ENCODE measurements around the gene CD69.

CD69 gene

DNA sequence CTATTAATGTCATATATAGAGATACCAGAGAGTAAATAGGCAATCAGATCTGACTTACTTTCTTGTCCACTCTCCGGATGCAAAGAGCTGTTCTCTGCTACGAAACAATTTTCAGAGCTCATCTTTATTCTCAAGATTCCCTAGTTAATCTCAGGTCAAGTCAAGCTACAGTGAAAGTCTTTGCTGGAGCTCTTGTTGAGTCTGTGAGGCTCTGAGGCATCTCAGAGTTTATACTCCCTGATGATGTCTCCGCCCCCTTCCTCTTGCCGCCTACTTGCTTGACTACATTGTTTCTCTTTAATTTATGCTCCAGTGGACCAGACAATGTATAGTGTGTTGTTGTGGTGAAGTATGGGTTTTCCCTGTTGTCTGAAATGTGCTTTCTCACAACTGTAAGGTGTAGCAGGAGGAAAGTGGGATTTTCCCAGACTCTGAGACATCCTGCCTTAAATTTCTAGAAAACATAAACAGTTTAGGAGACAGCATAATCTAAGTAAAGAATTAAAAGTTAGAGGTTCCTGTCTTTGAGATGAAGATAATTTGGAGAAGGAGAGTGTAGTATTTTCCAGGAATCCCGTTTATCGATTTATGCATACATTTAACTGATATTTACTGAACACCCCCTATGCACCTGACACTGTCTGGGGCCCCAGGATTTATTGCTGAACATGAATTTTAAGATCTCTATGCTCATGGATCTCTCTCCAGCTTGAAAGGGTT, at the start of gene CD69:
Gene CD69, minus strand, starts transcription at position 203 of the 720 bp plus-strand sequence. Its CDS starts 81 bp downstream, at position 122.
- no peak for DNase-seq (ENCODE audit: low spot score)

DNA sequence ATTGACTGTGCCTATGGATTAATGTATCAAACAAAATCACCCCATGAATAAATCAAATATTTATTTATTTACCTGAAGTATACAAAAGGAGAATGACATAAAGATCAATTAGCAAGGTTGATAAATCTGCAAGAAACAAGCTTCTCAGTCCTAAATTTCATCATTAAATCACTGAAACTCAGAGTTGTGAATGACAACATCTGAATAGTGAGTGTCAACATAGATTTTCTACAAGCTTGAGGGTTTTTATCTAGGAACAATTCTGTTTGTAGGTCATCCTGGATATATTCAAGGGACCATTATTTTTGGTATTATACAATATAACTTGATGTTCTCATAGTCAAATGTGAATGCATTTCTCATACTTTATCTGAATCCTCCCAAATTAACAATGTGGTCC, 49.2 kb upstream of the CD69 start:
- no peak for DNase-seq (ENCODE audit: low spot score)

DNA sequence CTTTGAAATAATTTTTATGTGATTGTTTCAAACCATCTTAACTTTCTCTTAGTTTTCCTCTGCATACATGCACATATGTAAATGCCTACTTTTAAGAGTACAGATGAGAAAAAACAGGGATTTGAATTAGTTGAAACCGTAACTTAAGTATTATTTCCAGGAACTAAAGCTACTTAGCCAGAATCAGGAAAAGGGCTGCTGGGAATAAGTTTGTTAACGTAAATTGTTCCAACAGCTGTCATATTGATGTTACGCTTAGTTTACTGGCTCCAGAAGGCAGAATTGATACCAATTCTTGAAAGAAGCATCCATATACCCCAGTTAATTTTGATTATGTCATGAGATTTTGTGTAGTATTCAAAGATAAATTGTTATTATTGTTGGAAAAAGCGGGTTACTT, 48.6 kb upstream of the CD69 start:
- DNase-seq (ENCODE audit: low spot score): no peak

DNA sequence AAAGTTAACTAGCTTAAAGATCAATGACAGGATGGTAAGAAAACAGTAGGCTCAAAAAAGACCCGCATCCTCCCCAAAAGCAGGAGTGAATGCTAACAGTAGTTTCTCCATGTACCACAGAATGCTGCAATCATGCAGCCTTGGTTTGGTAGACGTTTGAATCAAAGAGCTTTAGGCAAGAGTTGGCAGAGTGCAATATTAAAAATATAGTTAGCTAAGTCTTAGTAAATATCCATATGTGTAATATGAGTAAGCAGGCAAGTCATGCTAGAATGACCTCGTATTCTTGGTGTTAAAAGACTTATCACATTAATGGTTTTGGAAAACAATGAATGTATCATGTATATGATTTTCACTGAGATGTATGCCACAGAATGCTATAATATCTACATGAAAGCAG, 47.8 kb upstream of the CD69 start:
- no peak for DNase-seq (ENCODE audit: low spot score)

GRCh38 chr12:9806714-9807113, 46.0 kb upstream of the CD69 start:
- no peak for DNase-seq (ENCODE audit: low spot score)

- no peak for DNase-seq (ENCODE audit: low spot score)
Measured at GRCh38 chr12:9805883-9806282, 45.2 kb upstream of the CD69 start.

GRCh38 chr12:9799961-9800360, 39.3 kb upstream of the CD69 start:
- DNase-seq (ENCODE audit: low spot score): no peak

GRCh38 chr12:9797722-9798619, 37.3 kb upstream of the CD69 start:
- DNase-seq (ENCODE audit: low spot score): peak; percentile 36

DNA sequence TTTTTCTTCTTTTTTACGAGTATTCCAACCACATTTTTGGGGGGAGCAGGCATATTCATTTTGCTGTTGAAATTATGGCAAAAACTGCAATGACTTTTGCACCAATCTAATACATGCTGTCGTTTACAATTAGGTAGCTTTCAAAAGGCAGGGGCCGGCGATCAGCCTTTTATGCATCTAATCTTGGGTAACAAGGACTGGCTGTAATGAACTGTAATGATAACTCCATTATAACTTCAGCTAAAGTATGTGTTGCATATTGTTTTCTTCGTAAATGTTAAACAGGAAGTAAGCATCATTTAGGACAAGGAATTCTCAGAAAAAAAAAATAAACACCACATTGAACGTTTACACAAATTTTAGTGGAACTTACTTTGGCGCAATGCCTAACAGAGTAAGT, 36.3 kb upstream of the CD69 start:
- no peak for DNase-seq (ENCODE audit: low spot score)

GRCh38 chr12:9796346-9796745, 35.6 kb upstream of the CD69 start:
- DNase-seq (ENCODE audit: low spot score): no peak

DNA sequence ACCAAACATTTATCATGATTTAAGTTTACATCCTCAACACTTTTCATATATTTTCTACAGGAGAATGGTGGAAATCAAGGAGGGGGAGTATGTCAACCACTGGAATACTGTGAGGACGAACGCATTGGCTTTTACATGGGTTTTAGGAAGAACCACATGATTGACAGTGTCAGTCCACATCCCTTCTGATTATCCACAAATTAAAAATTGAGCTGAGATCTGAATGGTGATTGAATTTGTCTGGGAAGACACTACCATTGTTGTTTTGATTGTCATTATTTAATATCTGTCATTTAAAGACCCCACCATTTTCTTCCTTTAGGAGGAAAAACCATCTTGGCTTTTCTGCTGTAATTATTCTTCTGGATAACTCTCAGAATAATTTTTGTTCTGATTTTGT, 35.2 kb upstream of the CD69 start:
- no peak for DNase-seq (ENCODE audit: low spot score)

DNA sequence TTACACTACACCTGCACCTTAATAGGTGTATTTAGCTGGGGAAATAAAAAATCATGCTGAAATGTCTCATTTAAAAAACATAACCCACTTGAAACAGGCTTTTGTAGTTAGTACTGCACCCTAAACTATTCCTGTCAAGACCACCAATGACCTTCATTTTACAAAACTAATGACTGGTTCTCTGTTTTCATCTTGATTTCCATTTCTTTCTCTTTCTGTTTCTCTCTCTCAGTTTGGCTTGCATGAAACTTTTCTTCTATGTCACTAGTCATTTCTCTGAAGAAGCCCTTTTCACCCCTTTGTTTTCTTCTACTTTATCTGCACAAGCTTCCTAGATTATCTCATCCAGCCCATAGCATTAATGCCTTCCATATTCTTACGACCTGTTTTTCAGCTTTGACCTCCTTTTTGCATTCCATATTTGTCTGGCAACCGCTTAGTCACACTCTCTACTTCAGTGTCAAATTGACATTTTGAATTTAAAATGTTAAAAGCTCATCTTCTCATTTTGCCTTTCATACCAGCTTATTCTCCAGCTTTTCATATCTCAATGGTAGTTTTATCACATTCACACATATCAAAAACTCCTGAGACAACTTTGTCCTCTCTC, 33.9 kb upstream of the CD69 start:
- no peak for DNase-seq (ENCODE audit: low spot score)

DNA sequence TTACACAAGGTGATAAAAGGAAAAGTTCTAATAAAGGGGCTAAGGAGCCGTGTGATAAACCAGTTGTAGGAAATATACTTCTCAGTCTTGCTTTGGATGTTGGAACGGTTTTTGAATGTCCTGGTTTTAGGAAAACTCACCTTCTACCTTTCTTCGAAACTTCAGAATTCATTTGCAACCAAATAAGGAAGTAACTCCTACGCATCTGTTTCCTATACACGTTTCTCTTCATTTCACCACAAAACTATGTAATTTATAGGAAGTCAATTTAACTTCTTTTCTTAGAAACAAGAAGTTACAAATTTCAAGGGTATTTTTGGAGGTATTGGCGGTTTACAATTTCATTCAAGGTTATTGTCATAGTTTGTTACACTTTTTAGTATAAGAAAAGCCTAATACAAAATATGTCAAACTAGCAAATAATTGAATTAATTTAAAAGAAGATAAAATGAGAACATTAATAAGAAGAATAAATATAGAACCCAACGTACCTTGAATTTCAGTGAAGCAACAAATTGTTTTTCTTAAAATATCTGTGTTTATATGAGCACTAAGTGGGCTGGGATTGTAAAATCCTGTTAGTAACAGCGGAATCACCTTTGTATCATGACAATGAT, 33.2 kb upstream of the CD69 start:
- DNase-seq (ENCODE audit: low spot score): no peak

GRCh38 chr12:9792961-9793617, 32.4 kb upstream of the CD69 start:
- no peak for DNase-seq (ENCODE audit: low spot score)

DNA sequence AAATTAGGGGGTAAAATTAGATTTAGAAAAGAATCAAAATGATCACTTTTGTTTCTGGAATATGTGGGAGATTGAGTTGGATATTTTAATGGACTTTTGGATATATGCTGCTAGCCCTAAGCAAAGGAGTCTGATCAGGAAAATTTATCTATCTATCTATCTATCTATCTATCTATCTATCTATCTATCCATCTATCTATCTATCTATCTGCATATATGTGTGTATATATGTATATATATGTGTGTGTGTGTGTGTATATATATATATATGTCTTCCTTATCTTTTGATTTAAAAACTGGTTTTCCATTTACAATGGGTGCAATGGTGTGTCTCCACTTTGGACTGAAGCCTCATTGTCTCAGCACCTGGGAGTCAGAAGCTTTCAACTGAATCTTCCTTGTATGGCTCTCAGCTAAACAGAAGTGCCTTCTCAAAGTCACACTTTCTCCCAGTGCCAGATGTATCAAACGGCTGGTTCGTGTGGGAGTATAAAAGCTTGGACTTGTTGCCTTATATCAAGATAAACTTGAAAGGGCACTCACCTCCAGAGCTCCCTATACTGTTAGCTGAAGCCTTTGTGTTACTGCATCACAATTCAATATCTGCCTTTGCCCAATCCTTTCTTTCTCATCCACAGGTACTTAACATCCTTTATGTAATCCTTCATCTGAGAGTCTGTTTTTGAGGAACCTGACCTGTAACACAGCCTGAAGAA, 31.6 kb upstream of the CD69 start:
- DNase-seq (ENCODE audit: low spot score): no peak

- no peak for DNase-seq (ENCODE audit: low spot score)
Measured at GRCh38 chr12:9786726-9787717, 26.3 kb upstream of the CD69 start.

- no peak for DNase-seq (ENCODE audit: low spot score)
Measured at GRCh38 chr12:9784816-9785215, 24.1 kb upstream of the CD69 start.

DNA sequence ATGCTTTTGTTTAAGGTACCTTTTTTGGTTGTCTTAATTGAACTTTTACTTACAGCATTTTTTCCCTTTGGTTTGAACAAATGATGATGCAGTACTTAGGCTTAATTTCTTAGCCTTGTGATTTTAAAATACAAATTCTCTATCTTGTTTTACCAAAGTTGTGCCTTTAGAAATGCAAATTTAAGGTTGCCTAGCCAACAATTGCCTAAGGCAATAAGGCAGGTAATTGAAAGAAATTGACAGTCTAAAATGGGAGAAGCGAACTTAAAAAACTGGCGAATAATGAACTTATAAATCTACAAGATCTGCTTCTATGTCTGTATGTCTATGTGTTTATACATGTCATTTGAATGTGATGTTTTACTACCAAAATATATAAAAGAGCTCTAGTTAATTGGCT, 23.6 kb upstream of the CD69 start:
- no peak for DNase-seq (ENCODE audit: low spot score)

- DNase-seq (ENCODE audit: low spot score): no peak
Measured at GRCh38 chr12:9782547-9783382, 22.1 kb upstream of the CD69 start.
